ENCODE data around the gene CAMSAP2.

GRCh38 chr1:200738949-200739651, 407 bp downstream of the CAMSAP2 start:
- TF ChIP-seq EP300 (IDR thresholded peaks at IDR 0.05) (no peak), CTCF (IDR thresholded peaks at IDR 0.05) (no peak)
